GM12865 (cell line): Measurements from ENCODE around the gene C10orf105.

Source experiments
- DNase-seq: peaks from one replicate; pipeline ENCODE4 v3.0.0; 2010; ENCODE audit warnings: low read depth
- H3K4me3 ChIP-seq: 2 replicates; pipeline ENCODE4 v1.5.1; 2011; ENCODE audit warnings: mild to moderate bottlenecking, low read depth, low read length, control low read depth
- TF ChIP-seq, protein P1 (sequence below): IDR thresholded peaks from 2 replicates; pipeline ENCODE4 v1.5.1; 2011; ENCODE audit warnings: low read length, control low read depth, low read depth, inconsistent platforms; ENCODE audit not compliant: insufficient read depth; ENCODE audit errors: missing control alignments

The C10orf105 gene

DNA sequence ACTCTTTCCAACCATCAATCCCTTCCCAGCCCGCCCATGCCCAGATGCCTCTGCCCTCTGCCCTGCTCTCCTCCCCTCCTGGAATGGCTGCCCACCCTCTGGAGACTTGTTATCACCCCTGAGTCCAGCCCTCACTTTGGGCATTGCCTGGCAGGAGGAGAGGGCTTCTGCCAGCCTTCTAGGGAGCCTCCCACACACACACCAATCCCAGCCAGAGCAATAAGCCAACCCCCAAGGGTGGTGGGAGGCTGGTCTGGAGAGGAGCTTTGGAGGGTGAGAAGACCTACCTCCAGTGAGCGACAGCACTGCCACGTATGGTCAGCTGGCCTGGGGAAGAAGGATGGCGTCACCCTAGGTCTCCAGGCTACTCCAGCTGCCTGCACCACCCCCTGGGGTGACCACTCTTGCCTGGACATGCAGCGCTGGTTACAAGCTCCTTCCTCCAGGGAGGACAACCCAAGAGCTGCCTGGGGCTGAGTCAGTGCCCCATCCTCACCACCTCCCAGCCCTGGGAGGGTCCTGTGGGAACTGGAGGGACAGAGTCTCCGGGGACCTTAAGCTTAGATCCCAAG lies 8.4 kb downstream of the C10orf105 start:
- TF ChIP-seq, protein P1, sequence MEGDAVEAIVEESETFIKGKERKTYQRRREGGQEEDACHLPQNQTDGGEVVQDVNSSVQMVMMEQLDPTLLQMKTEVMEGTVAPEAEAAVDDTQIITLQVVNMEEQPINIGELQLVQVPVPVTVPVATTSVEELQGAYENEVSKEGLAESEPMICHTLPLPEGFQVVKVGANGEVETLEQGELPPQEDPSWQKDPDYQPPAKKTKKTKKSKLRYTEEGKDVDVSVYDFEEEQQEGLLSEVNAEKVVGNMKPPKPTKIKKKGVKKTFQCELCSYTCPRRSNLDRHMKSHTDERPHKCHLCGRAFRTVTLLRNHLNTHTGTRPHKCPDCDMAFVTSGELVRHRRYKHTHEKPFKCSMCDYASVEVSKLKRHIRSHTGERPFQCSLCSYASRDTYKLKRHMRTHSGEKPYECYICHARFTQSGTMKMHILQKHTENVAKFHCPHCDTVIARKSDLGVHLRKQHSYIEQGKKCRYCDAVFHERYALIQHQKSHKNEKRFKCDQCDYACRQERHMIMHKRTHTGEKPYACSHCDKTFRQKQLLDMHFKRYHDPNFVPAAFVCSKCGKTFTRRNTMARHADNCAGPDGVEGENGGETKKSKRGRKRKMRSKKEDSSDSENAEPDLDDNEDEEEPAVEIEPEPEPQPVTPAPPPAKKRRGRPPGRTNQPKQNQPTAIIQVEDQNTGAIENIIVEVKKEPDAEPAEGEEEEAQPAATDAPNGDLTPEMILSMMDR, result no peak
- H3K4me3 ChIP-seq, result no peak overlapping the region
- DNase-seq, result no peak

DNA sequence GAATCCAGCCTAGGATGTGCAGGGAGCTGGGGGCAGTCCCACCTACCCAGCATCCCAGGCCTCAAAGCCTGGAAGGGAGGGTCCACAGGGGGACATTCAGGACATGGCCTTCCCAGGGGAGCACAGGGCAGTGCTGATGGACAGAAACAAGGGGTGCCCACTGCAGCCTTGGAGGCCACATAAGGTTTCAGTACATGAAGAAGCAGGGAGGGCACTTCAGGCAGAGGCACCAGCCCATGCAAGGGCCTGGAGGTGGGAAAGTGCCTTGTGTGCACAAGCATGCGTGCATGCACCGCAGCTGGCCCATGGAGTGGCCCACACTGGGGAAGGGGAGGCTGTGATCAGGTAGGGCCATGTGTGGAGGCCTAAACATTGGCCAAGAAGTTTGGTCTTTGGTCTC lies 9.1 kb downstream of the C10orf105 start:
- H3K4me3 ChIP-seq, result no peak overlapping the region
- no peak for DNase-seq
- TF ChIP-seq, protein P1, result no peak

DNA sequence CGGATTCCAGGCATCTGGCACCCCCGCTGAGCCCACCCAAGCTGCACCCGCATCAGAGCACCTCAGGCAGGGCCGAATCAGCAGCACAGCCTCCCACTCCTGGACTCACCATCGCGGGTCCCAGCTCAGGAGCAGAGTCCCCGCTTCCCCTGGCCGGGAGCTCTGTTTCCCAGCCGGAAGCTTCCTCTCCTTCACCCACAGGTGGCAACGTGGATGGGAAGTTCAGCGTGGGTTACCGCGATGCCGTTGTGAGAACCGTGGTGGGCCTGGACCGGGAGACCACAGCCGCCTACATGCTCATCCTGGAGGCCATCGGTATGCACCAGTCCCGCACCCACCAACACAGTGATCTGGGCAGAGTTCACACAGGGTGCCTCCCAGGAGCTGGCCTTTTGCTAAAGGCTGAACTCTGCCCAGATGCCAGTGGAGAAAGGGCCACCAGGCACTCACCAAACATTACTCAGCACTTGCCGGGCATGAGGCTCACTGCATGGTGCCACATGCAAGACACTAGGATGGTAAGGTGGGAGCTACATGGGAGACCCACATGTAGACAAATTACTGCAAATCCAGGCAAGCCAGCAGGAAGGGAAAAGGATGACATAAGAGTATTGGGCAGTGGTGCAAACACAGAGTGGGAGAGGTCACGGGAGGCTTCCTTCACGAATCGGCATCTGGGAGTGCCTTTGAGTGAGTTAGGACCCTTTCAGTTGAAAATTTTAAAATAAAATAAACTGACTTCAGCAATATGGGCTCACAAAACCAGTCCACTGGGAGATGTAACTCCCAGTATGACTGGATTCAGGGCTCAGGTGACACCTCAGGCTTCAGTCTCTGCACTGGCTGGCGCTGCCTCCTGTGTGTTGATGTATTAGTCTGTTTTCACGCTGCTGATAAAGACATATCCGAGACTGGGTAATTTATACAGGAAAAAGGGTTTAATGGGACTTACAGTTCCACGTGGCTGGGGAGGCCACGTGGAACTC lies 10.4 kb downstream of the C10orf105 start:
- H3K4me3 ChIP-seq, result no peak overlapping the region
- TF ChIP-seq, protein P1, result no peak
- peak; percentile 58 for DNase-seq

DNA sequence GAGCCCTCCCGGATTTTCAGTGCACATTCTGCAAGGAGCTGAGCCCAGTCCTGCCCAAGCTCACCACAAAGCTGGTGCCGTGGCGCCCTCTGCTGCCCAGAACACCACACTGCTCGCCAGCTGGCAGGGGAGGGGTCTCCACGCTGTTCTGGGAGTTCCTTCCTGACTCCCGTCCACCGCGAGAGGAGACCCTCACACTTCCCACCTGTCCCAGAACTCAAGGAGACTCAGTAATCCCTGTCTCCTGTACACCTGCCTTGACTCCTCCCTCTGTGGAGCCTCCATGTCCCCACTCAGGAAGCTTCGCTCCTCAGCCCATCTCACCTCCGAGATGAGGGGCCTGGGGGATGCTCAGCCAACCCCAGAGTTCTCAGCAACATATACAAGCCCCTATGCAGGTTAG lies 11.3 kb downstream of the C10orf105 start:
- H3K4me3 ChIP-seq, result no peak overlapping the region
- DNase-seq, result peak; percentile 53
- TF ChIP-seq, protein P1, result peak; percentile 92

DNA sequence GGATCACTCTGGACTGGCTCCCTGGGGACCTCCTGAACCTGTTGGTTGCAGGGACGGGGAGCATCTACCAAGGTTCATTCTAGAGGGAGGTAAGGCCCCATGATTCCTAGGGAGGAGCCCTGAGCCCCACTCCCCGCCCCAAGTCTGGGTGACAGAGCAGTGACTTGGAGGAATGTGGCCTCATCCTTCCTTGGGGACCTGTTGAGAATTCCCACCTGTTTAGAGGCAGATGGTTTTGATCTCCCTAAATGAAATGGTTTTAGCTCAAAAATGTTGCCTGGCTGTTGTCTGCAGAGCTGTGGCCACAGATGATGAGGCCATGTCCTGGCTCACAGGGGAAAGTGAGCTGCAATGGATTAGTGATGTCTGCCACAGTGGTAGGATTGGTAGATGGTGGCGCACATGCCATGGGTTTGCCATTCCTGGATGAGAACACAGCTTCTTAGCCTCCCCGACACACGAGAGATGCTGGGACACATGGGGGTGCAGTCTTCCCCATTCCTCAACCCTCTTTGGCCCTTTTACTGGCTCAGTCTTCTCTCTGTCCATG lies 12.3 kb downstream of the C10orf105 start:
- no peak for DNase-seq
- TF ChIP-seq, protein P1, result no peak
- H3K4me3 ChIP-seq, result no peak overlapping the region

DNA sequence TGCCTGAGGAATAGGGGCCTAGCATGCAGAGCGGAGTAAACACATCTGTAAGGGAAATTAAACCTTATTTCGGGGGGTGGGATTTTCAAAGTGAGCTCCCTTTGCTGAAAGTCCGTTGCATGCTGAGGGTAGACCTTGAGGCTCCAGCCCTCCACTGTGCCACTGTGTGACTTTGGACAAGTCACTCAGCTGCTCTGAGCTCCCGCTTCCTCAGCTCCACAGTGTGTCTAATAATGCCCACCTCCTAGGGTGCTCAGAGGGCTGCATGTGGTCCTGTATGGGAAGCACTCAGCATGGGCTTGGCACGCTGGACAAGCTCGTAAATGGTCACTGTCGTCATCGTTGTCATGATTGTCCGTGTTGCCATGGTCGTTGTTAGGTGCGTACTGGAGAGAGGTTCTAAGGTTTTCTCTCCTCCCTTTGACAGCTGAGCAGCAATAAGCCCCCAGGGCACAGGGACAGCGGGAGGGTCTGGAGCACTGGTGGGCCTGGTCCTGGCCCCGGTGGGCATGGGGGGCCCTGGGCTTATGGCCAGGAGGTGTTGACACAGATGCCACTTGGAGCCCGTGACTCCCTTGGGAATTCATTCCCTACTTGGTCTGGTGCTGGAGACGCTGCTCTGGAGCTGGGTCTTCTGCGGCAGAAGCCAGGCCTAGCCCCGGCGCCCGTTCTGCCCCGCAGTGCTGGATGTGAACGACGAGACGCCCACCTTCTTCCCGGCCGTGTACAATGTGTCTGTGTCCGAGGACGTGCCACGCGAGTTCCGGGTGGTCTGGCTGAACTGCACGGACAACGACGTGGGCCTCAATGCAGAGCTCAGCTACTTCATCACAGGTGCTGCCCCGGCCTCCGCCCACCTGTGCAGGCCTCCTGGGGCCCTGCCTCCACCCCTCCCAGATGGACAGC lies 13.1 kb downstream of the C10orf105 start:
- TF ChIP-seq, protein P1, result no peak
- no peak overlapping the region for H3K4me3 ChIP-seq
- DNase-seq, result no peak
